Fibroblast of lung (primary cell): ENCODE results near the gene C11orf24. TPM values are rescaled to one million over a fixed set of nuclear protein-coding genes. Genes with fewer than 3 reads are reported as not detected.
A peak's percentile ranks its signal among the peaks of the same experiment; 100 is the strongest.

Experiments used
- DNase-seq, 2 donors: peaks; one replicate each; pipeline versions ENCODE4 v3.0.0 to v3.0.0-alpha.2; 2010; ENCODE audit warnings: low read depth in 2 of 2
- H2AFZ ChIP-seq: 2 replicates; pipeline ENCODE4 v1.5.1; 2012; ENCODE audit warnings: low read length, control low read depth, inconsistent platforms
- H3K27ac ChIP-seq: 2 replicates; pipeline ENCODE4 v1.5.1; 2011; ENCODE audit warnings: low read length, control low read depth; ENCODE audit not compliant: insufficient read depth
- H3K27me3 ChIP-seq: 2 replicates; pipeline ENCODE4 v1.5.1; 2011; ENCODE audit warnings: mild to moderate bottlenecking, low read length; ENCODE audit not compliant: control insufficient read depth, insufficient read depth
- H3K36me3 ChIP-seq: 2 replicates; pipeline ENCODE4 v1.5.1; 2011; ENCODE audit warnings: low read length; ENCODE audit not compliant: control insufficient read depth, insufficient read depth
- H3K4me1 ChIP-seq: 2 replicates; pipeline ENCODE4 v1.5.1; 2011; ENCODE audit warnings: low read length; ENCODE audit not compliant: control insufficient read depth, insufficient read depth; ENCODE audit errors: extremely low read depth
- H3K4me2 ChIP-seq: 2 replicates; pipeline ENCODE4 v1.5.1; 2011; ENCODE audit warnings: low read length, control low read depth; ENCODE audit not compliant: insufficient read depth; ENCODE audit errors: extremely low read depth
- H3K4me3 ChIP-seq, 4 experiments: fragments of 200-600 bp in 1 of 4; sonication (generic) in 1 of 4; replicated peaks in 1 of 4; 2 replicates each; pipeline ENCODE4 v1.5.1; 2011 to 2016; ENCODE audit warnings: low read length in 4 of 4, low read depth in 3 of 4, mild to moderate bottlenecking in 3 of 4, control low read depth in 2 of 4, inconsistent platforms in 1 of 4, mixed read lengths in 1 of 4; ENCODE audit not compliant: insufficient read depth in 1 of 4; ENCODE audit errors: control extremely low read depth in 1 of 4
- H3K79me2 ChIP-seq: 2 replicates; pipeline ENCODE4 v1.5.1; 2012; ENCODE audit warnings: mild to moderate bottlenecking, low read length, inconsistent platforms; ENCODE audit not compliant: control insufficient read depth, insufficient read depth
- H3K9ac ChIP-seq: 2 replicates; pipeline ENCODE4 v1.5.1; 2011; ENCODE audit warnings: mild to moderate bottlenecking, low read length, control low read depth; ENCODE audit not compliant: insufficient read depth
- H3K9me3 ChIP-seq: 2 replicates; pipeline ENCODE4 v1.5.1; 2012; ENCODE audit warnings: low read depth, low read length; ENCODE audit not compliant: control insufficient read depth, insufficient read depth
- H4K20me1 ChIP-seq: 2 replicates; pipeline ENCODE4 v1.5.1; 2011; ENCODE audit warnings: low read length; ENCODE audit not compliant: control insufficient read depth, insufficient read depth; ENCODE audit errors: extremely low read depth
- CTCF ChIP-seq, 2 donors: IDR thresholded peaks in 1 of 2; conservative IDR thresholded peaks in 1 of 2; 1 replicate in 1 of 2; 2 replicates in 1 of 2; pipeline ENCODE4 v1.5.1; 2011 to 2012; ENCODE audit warnings: low read length in 2 of 2, control low read depth in 1 of 2, inconsistent platforms in 1 of 2, low read depth in 1 of 2, mild to moderate bottlenecking in 1 of 2
- EZH2 ChIP-seq: IDR thresholded peaks from 2 replicates; pipeline ENCODE4 v1.5.1; 2012; ENCODE audit warnings: low read length, control low read depth, mild to moderate bottlenecking; ENCODE audit errors: missing control alignments
- polyA plus RNA-seq, 2 donors: library from polyadenylated mRNA; depleted of rRNA in 1 of 2; stranded (reverse) in 1 of 2; unstranded in 1 of 2; fragments of >200 nt; gene quantifications; 2 replicates each; pipeline ENCODE4 v1.2.1, GENCODE V29; 2011 to 2012; ENCODE audit warnings: missing spikeins in 1 of 2
- total RNA-seq: library from RNA; depleted of rRNA; stranded (reverse); fragments of >200 nt; gene quantifications from 2 replicates; pipeline ENCODE4 v1.2.1, GENCODE V29; 2014

The C11orf24 gene
- total and polyA plus RNA-seq, 2 donors (not counting 1 experiment from before 2014, with no cell fraction given) = 25.4 to 45.6 TPM

DNA sequence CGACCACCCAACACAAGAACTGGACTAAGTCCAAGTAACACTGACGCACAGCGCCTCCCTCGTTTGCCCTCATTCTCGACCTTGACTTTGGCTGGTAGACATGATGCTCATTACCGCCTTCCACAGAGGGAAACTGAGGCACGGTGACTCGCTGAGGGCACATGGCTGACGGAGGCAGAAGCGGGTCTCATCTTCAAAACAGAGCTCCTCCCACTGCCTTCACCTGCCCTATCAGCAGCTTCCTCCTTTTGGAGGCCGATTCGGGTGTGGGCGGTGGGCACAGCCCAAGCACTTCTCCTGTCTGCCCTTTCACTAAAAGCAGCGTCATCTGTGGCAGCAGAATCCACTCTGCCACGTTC is 56.7 kb downstream of the C11orf24 start:
- no peak for DNase-seq
- Histone ChIP-seq H4K20me1 (peaks cover 3% of the 10 kb centered on the region), H3K4me3 (no peak overlapping the region), H3K79me2 (peaks cover 24% of the 10 kb centered on the region), H3K36me3 (no peaks in the 10 kb centered on the region), H3K4me2 (no peak overlapping the region), H3K27me3 (peaks cover 11% of the 10 kb centered on the region), H3K9me3 (no peaks in the 10 kb centered on the region), H3K9ac (no peak overlapping the region), H3K4me1 (no peaks in the 10 kb centered on the region), H2AFZ (no peak overlapping the region), H3K27ac (no peak overlapping the region)
- TF ChIP-seq CTCF (conservative IDR thresholded peaks at IDR 0.05 in 1 of 2, IDR thresholded peaks at IDR 0.05 in 1 of 2; ENCODE audit: low read depth in 1 of 2, low read length in 2 of 2) (no peak), EZH2 (no peak)

DNA sequence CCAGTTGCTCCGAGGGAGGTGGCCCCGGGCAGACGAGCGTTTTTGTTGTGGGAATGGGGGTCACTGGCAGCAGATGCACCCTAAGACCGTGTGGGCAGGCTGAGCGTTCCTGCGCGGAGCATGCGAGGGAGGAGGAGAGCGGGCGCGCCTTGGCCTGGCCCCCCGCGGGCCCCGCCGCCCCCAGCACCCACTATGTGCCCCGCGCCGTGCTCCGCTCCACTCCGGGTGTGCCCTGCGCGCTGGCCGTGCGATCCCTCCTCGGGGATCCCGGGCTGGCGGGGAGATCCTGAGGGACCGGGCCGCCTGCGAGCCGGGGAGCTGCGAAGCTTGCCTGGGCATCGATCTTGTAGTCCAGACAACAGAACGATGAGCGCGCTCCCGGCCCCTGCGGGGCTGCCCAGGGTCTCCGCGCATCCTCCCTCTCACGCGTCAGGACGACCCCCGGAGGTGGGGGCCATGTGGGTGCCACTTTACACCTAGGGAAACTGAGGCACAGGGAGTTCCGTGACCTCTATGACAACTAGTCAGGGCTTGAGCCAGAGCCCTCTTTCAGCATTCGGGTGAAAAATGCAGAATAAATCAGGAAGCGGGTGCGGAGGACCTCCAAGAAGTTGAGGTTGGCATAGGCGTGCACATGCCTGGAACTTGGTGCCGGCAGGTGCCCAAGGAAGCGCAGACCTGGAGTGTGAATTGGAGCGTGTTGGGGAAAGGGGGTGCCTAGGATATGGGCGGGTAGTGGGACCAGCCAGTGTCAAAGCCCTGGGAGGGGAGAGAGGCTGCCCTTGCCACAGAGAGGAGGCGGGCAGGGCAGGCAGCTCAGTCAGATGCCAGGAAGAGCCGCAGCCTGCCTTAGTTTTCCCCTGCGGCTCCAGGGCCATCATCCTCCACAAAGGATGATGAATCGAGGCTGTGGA is 57.3 kb downstream of the C11orf24 start:
- TF ChIP-seq CTCF (conservative IDR thresholded peaks at IDR 0.05 in 1 of 2, IDR thresholded peaks at IDR 0.05 in 1 of 2; ENCODE audit: low read depth in 1 of 2, low read length in 2 of 2) = no peak
- no peak for TF ChIP-seq EZH2
- Histone ChIP-seq H3K36me3 (no peaks in the 10 kb centered on the region), H3K4me1 (no peaks in the 10 kb centered on the region), H3K9ac (peak overlapping the region; percentile 92), H3K27me3 (peaks cover 11% of the 10 kb centered on the region), H4K20me1 (peaks cover 5% of the 10 kb centered on the region), H3K4me3 (peak overlapping the region; percentile 55 to 78 (median 64)), H3K27ac (peak overlapping the region; percentile 94), H3K9me3 (no peaks in the 10 kb centered on the region), H3K79me2 (peaks cover 29% of the 10 kb centered on the region), H2AFZ (peak overlapping the region; percentile 62), H3K4me2 (peak overlapping the region; percentile 61)
- peak in 1 of 2 donors; percentile 12 for DNase-seq

DNA sequence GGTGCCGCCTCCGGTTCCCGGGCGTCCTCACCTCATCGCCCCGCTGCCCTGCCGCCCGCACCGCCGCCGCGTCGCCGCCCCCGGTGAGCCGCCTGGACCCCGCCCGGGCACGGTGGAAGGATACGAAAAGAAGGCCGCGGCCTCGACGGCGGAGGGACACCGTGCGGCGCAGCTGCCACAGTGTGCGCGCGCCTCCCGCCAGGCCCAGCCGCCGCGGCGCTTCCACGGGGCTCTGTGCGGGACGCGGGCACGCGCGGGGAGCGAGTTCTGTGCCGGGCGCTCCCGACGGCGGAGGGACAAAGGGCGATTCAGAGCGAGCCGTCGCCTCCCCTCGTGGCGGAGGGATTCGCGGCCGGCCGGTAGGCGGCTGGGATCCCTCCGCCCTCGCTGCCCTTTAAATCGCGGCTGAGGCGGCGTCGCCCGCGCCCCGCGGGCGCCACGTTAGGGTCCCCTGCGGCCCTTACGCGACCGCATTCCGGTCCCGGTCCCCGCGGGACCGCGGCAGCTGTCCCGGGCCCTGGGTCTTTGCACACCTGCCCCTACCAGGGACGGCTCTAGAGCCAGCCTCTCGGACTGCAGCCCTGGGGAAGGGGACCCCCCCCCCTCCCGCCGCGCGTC is 58.1 kb downstream of the C11orf24 start:
- peaks cover 11% of the 10 kb centered on the region for H3K27me3 ChIP-seq
- H3K4me1 ChIP-seq = no peaks in the 10 kb centered on the region
- H3K27ac ChIP-seq = peak overlapping the region; percentile 94
- peaks cover 7% of the 10 kb centered on the region for H4K20me1 ChIP-seq
- TF ChIP-seq CTCF (conservative IDR thresholded peaks at IDR 0.05 in 1 of 2, IDR thresholded peaks at IDR 0.05 in 1 of 2; ENCODE audit: low read depth in 1 of 2, low read length in 2 of 2) (no peak), EZH2 (no peak)
- peak overlapping the region; percentile 61 for H3K4me2 ChIP-seq
- H3K9me3 ChIP-seq = no peaks in the 10 kb centered on the region
- peak overlapping the region; percentile 55 to 78 (median 64) for H3K4me3 ChIP-seq
- peak overlapping the region; percentile 92 for H3K9ac ChIP-seq
- peak; percentile 97 to 98 for DNase-seq
- H3K36me3 ChIP-seq = no peaks in the 10 kb centered on the region
- H2AFZ ChIP-seq = peak overlapping the region; percentile 62
- peaks cover 32% of the 10 kb centered on the region for H3K79me2 ChIP-seq
